CD4-positive, alpha-beta T cell treated with Interleukin-12 subunit alpha and Interleukin-12 subunit beta, for 1 hour (primary cell): ENCODE data around the gene ERG.

Experiments used
- DNase-seq: peaks from one replicate; pipeline ENCODE4 v3.0.0-alpha.2; 2020

ERG gene

DNA sequence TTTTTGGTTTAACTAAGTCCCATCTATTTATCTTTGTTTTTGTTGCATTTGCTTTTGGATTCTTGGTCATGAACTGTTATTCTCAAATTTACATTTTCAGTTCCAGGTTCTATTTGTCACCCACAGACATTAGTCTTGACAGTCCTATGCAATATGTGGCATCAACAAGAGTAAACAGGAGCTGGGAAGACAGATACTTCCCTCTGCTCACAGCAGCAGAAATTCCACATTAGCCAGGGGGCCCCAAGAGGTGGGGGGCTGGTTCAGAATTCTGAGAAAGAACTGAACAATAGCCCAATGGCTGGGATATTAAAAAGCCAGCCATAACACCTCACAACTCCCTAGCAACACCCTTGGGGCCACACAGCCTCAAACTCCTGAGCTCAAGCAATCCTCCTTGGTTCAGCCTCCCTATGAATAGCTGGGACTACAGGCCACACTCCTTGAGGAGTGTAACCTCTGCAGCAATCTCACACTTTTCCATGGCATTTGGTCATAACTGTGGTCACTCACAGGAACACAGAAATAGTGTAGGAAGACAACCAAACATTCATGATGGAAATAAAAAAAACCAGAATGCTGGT lies 67.8 kb downstream of the ERG start:
- no peak for DNase-seq

DNA sequence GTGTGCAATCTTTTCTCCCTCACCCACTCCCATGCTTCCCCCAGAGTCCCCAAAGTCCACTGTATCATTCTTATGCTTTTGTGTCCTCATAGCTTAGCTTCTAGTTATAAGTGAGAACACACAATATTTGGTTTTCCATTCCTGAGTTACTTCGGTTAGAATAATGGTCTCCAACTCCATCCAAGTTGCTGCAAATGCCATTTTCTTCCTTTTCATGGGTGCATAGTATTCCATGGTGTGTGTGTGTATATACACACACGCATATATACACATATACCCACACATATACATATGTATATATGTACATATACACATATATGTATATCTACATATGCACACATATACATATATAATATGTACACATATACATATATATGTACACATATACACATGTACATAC lies 69.3 kb downstream of the ERG start:
- no peak for DNase-seq

DNA sequence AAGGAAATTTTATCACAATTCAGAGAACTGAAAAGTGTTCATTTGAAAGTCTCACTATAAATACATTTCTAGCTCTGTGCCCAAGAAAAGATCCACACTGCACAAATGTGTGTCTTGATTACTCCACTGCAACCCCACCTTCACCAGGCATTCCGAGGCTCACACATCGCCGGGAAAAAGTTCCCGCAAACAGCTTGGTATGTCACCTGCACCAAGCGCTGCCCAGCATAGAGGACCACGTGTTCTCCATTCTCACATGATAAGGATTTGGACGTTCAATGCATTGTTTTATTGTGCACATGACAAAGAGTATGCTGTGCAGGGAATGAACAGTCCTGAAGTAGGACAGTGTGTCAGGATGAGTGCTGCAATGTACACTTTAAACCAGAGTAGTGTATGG lies 70.1 kb downstream of the ERG start:
- DNase-seq, result no peak

DNA sequence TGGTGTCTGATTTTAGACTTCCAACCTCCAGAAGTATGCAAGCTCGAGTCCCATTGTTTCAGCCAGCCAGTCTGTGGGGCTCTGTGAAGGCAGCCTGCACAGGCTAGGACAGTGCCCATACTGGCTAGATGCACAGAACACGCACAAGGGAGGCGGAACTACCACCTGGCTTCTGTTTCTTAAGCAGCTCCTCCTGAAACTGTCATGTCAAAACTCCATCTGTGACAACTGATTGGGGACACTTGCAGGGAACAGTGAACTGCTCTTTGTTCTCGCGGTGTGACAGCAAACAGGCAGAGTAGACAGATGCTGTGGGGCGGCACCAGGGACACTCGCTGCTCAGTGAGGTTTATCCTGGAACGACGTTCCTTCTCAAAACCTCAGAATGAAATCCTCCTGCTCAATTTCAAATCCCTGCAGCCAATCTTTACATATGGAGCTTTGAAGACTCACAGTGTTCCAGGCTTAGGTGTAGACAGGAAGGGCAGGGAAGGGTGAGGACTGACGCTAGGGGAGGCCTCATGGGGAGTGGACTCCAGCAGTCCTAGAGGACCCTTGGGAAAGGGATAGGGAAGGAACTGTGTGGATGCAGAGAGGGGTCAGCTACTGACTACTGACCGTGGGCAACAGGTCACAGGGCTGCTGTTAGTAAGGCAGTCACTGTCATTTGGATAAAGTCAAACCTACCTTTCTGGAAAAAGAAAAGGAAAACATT lies 73.8 kb downstream of the ERG start:
- DNase-seq, result no peak

GRCh38 chr21:38422082-38422481 lies 76.2 kb downstream of the ERG start:
- no peak for DNase-seq

DNA sequence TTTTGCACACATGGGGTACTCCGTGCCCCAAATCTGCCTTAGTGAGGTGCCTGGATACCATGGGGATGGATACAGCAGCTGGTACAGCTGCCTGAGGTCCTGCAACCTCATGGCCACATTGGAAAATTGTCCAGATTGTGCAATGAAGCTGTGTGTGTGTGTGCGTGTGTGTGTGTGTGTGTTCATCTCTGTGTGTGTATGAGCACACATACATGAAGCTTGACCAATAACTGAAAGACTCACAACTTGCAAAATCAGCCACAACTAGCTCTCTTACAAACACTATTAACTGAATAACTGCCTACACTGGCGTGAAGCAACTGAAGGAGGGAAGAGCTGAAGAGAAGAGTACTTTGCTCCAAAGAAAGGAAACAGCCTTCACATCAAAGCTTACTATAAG lies 78.1 kb downstream of the ERG start:
- no peak for DNase-seq

DNA sequence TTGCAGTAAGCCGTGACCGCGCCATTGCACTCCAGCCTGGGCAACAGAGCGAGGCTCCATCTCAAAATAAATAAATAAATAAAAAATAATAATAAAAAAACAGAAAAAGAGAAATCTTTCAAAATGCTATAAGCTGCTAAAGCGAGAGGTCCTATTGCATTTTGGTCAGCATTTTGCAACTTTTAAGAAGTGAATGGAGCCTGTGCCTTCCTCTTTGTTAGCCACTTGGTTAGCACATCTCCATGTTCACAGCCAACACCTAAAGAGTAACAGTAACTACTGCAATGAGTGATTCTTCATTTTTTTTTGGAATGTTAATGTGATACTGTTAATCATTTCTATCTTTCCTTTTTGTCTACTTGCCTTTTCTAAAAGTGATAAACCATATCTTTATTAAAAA lies 80.6 kb downstream of the ERG start:
- DNase-seq, result no peak

- no peak for DNase-seq
Measured at GRCh38 chr21:38416791-38417190, 81.5 kb downstream of the ERG start.

GRCh38 chr21:38413958-38414548 lies 84.2 kb downstream of the ERG start:
- no peak for DNase-seq

DNA sequence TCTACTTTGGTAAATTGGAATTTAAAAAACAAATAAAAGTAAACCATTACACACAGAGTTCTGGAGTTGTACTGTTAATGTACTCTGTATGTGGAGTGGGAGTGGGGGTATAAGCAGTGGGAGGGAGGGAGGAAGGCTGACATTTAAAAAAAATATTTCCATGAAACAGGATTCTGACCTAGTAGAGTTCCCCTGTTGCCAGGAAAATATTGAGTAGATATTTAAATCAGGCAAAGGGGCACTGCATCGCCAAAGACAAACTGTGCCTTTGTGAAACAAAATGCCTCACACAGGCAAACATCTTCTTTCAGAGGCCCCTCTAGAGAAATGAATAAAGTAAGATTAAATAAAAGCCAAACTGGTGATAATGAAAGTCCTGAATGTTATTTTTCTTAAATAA lies 87.8 kb downstream of the ERG start:
- DNase-seq, result no peak

DNA sequence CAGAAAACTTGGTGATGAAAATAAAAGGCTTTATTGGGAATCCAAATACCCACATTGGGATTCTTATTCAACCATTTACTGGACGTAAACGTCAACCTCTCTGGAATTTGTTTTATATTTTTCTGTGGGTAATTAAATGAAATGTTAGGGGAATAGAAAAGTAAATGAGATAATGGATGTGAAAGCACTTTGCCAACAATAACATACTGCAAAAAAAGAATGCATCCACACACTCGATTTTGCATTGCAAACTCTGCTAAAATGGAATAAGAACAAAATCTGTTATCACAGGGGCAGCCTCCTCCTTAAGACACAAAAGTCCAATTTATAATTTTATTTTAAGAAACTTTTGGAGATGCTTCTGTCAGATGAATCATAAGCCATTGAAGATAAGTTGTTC lies 88.4 kb downstream of the ERG start:
- DNase-seq, result no peak

- DNase-seq, result no peak
Measured at GRCh38 chr21:38404177-38404576, 94.1 kb downstream of the ERG start.

DNA sequence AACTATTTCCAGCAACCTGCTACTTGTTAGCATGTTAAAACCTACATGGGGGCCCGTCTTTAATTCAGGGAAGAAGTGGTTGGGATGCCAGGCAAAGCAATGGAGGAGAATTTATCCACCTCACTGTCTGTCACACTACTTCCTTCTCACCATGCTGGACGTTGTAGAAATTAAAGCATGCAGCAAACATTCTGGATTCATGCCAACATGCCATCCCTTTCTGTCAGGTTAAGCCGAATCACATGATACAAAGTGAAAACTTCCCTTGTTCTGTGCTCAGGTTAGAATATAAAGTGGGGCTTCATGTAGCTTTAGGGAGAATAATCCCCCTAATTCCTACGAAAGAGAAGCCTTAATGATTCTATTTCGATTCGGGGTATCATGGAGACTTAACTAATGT lies 95.5 kb downstream of the ERG start:
- no peak for DNase-seq

- DNase-seq, result no peak
Measured at GRCh38 chr21:38402291-38402690, 96.0 kb downstream of the ERG start.

DNA sequence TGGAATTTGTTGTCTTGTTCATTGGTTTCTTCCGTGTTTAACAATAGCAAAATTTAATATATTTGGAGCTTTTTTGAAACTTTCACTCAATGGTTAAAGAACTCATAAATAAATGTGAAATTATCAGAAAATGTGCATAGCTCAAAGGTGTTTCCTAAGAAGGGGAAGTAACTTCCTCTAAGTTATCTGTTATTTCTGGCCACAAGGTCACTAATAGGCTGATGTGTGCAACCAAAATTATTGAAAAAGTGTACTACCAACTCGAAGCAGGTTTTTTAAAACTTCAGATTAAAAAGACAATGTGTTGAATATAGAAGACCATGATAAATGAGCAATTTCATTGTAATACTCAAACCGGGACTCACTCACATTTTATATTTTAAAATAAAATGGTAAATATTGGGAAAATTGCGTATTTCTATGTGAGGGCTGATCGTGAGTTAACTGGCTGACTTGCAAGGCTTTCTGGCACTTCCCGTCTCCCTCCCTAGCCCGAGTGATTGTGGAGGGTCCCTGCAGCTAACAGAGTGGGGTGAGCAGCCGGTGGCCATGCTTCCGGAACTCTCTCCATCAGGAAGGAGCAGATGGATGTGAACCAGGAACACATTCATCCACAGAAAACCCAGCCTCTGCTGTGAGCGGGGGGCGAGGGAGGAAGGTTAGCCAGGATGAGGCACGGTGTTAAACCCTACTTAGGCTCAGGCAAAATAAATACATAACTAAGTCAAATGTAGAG lies 96.9 kb downstream of the ERG start:
- no peak for DNase-seq

GRCh38 chr21:38400195-38400919 lies 97.9 kb downstream of the ERG start:
- DNase-seq, result no peak

GRCh38 chr21:38399103-38399502 lies 99.2 kb downstream of the ERG start:
- no peak for DNase-seq

DNA sequence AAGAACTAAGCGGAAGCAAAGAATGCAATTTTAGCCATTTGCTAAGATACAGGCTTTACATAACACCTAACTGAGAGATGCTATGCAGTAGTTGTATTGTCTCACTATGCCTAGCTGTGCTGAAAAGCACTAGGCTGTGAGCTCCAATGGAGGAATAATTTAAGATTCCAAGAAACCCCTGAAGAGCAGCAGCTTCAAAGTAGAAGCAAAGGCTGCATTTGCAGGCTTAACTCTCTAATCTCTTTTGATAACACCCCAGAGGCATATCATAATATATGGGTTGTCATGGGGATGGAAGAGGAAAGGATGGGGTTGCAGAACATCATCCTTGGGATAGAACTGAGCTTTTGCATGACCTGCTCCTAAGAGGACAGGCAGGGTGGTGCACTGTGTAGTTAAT lies 102.0 kb downstream of the ERG start:
- DNase-seq, result no peak

DNA sequence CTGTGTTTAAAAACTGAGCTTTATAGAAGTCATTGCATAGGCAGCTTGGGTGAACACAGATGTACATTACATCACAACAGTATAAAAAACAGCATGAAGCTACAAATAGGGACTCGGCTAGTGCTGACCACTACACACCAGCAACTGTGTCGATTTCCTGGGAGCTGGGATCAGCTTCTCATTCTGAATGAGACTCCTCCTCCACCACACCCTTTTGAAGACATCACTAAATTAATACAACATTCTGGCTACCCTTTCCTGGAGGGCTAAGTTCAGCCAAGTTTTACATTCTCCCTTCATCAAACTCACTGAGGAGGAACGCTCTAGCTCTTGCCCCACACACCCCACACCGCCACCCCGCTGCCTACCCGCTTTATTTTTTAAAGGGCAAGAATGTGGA lies 102.7 kb downstream of the ERG start:
- no peak for DNase-seq

- no peak for DNase-seq
Measured at GRCh38 chr21:38392661-38393060, 105.6 kb downstream of the ERG start.

- no peak for DNase-seq
Measured at GRCh38 chr21:38389896-38390295, 108.4 kb downstream of the ERG start.

- no peak for DNase-seq
Measured at GRCh38 chr21:38389354-38389676, 109.0 kb downstream of the ERG start.

GRCh38 chr21:38388647-38389353 lies 109.5 kb downstream of the ERG start:
- DNase-seq, result no peak
